HepG2 (cell line): ENCODE data around the gene ISOC2. TPM values are rescaled to one million over a fixed set of nuclear protein-coding genes. Genes with fewer than 3 reads are reported as not detected.
A peak's percentile ranks its signal among the peaks of the same experiment; 100 is the strongest.

Experiments
- ATAC-seq: fragments of 200-7000 bp; cut with Tn5 transposase; 3 replicates; pipeline ENCODE4 v1.9.1; 2020; ENCODE audit warnings: mild to moderate bottlenecking, moderate library complexity
- BruUV-seq: library from RNA; stranded (reverse); fragments of 400-500 nt; replicated peaks from 2 replicates; lab custom pipeline; 2021; lab: Mats Ljungman, UMichigan
- CTCF ChIA-PET: fragments of 300-600 bp; formaldehyde crosslinking; extraction: SDS; loops from one replicate; lab custom pipeline; 2021; ENCODE audit warnings: low total read pairs, inconsistent platforms, low intra/inter-chr PET ratio; lab: Yijun Ruan, JAX
- POLR2A ChIA-PET: fragments of 350-600 bp; sonication (Branson Sonifier 250); formaldehyde crosslinking; loops from one replicate; lab custom pipeline; 2020; ENCODE audit warnings: antibody characterized with exemption, inconsistent platforms; lab: Yijun Ruan, JAX
- DNase-seq: peaks from one replicate; pipeline ENCODE4 v3.0.0-alpha.2; 2015; ENCODE audit warnings: low spot score
- FAIRE-seq: peaks from 3 replicates; lab custom pipeline; 2011; peaks lifted over from hg19 to GRCh38; lab: Jason Lieb, UNC
- H2AFZ ChIP-seq: one replicate; pipeline ENCODE4 v1.6.1; 2011; ENCODE audit warnings: low read length, inconsistent platforms
- H3K27ac ChIP-seq: fragments of 300-600 bp; 3 replicates; pipeline ENCODE4 v1.8.0; 2011; ENCODE audit warnings: mixed run types, mild to moderate bottlenecking, mixed read lengths, low read length, inconsistent platforms; ENCODE audit not compliant: insufficient read depth; ENCODE audit errors: extremely low read length
- H3K27me3 ChIP-seq, 2 experiments: fragments of 200-600 bp in 1 of 2; 2 replicates in 1 of 2; 3 replicates in 1 of 2; pipeline versions ENCODE4 v1.6.0 to v1.8.0; 2011; ENCODE audit warnings: low read length in 2 of 2, mild to moderate bottlenecking in 2 of 2, moderate library complexity in 2 of 2, inconsistent platforms in 1 of 2; ENCODE audit not compliant: insufficient read depth in 2 of 2, control insufficient read depth in 1 of 2
- H3K36me3 ChIP-seq, 2 experiments: fragments of 200-600 bp in 1 of 2; replicated peaks in 1 of 2; 2 replicates in 1 of 2; 3 replicates in 1 of 2; pipeline versions ENCODE4 v1.5.1 to v1.8.0; 2011; ENCODE audit warnings: low read length in 2 of 2, inconsistent platforms in 1 of 2; ENCODE audit not compliant: insufficient read depth in 2 of 2, control insufficient read depth in 1 of 2
- H3K4me1 ChIP-seq: 2 replicates; pipeline ENCODE4 v1.5.1; 2012; ENCODE audit warnings: low read length, inconsistent platforms; ENCODE audit not compliant: insufficient read depth
- H3K4me2 ChIP-seq: 2 replicates; pipeline ENCODE4 v1.6.0; 2011; ENCODE audit warnings: low read depth, low read length, inconsistent platforms
- H3K4me3 ChIP-seq, 3 experiments: fragments of 200-600 bp in 1 of 3; sonication (generic), shearing (Covaris generic) in 1 of 3; replicated peaks in 1 of 3; 2 replicates each; pipeline ENCODE4 v1.5.1; 2011 to 2016; ENCODE audit warnings: low read length in 3 of 3, inconsistent platforms in 2 of 3, low read depth in 2 of 3, mild to moderate bottlenecking in 2 of 3, control low read depth in 1 of 3, mixed read lengths in 1 of 3; ENCODE audit not compliant: insufficient read depth in 1 of 3
- H3K79me2 ChIP-seq: one replicate; pipeline ENCODE4 v1.6.1; 2011; ENCODE audit warnings: low read length, inconsistent platforms; ENCODE audit not compliant: insufficient read depth
- H3K9ac ChIP-seq: 2 replicates; pipeline ENCODE4 v1.6.0; 2011; ENCODE audit warnings: mild to moderate bottlenecking, low read depth, low read length, inconsistent platforms; ENCODE audit not compliant: insufficient read depth
- H3K9me3 ChIP-seq: 2 replicates; pipeline ENCODE4 v1.5.1; 2012; ENCODE audit warnings: mild to moderate bottlenecking, low read length
- H4K20me1 ChIP-seq: 2 replicates; pipeline ENCODE4 v1.6.0; 2011; ENCODE audit warnings: inconsistent platforms, mild to moderate bottlenecking, low read length, moderate library complexity; ENCODE audit not compliant: insufficient read depth
- CBX5 ChIP-seq: sonication (generic); formaldehyde crosslinking; IDR thresholded peaks from 2 replicates; pipeline ENCODE4 v1.4.0; 2020; ENCODE audit warnings: missing genetic modification reagents, borderline replicate concordance
- CSRNP1 ChIP-seq: sonication (generic); formaldehyde crosslinking; IDR thresholded peaks from 2 replicates; pipeline ENCODE4 v1.8.1; 2023; ENCODE audit warnings: mild to moderate bottlenecking, missing genetic modification reagents
- HIC2 ChIP-seq: sonication (generic); formaldehyde crosslinking; IDR thresholded peaks from 2 replicates; pipeline ENCODE4 v1.9.0; 2022; ENCODE audit warnings: low read depth, missing genetic modification reagents
- IKZF4 ChIP-seq: sonication (generic); formaldehyde crosslinking; IDR thresholded peaks from 2 replicates; pipeline ENCODE4 v1.5.1; 2020; ENCODE audit warnings: borderline replicate concordance, mild to moderate bottlenecking, low read depth, missing genetic modification reagents; ENCODE audit errors: not compliant biosample characterization
- SALL2 ChIP-seq: sonication (generic); formaldehyde crosslinking; IDR thresholded peaks from 2 replicates; pipeline ENCODE4 v1.8.1; 2023; ENCODE audit warnings: mild to moderate bottlenecking, missing genetic modification reagents, inconsistent platforms
- STAT6 ChIP-seq: sonication (generic); formaldehyde crosslinking; IDR thresholded peaks from 2 replicates; pipeline ENCODE4 v1.4.0; 2020; ENCODE audit warnings: missing genetic modification reagents, mild to moderate bottlenecking, borderline replicate concordance
- TRIM22 ChIP-seq: fragments of 450-650 bp; IDR thresholded peaks from 2 replicates; pipeline ENCODE4 v1.6.1; 2017
- WIZ ChIP-seq: sonication (generic); formaldehyde crosslinking; IDR thresholded peaks from 2 replicates; pipeline ENCODE4 v1.5.1; 2020; ENCODE audit warnings: mild to moderate bottlenecking, missing genetic modification reagents
- ZFX ChIP-seq: sonication (generic); formaldehyde crosslinking; IDR thresholded peaks from 2 replicates; pipeline ENCODE4 v1.4.0; 2020; ENCODE audit warnings: mild to moderate bottlenecking, low read depth, missing genetic modification reagents, moderate library complexity
- ZNF3 ChIP-seq: IDR thresholded peaks from 2 replicates; pipeline ENCODE4 v1.7.0; 2017; ENCODE audit warnings: inconsistent platforms
- ZNF530 ChIP-seq: sonication (generic); formaldehyde crosslinking; IDR thresholded peaks from 2 replicates; pipeline ENCODE4 v1.5.0; 2020; ENCODE audit warnings: low read depth, mild to moderate bottlenecking, missing genetic modification reagents
- ZSCAN9 ChIP-seq: IDR thresholded peaks from 2 replicates; pipeline ENCODE4 v1.6.1; 2016; ENCODE audit warnings: borderline replicate concordance
- ZUFSP ChIP-seq: sonication (generic); formaldehyde crosslinking; IDR thresholded peaks from 2 replicates; pipeline ENCODE4 v1.9.0; 2021; ENCODE audit warnings: missing genetic modification reagents, mild to moderate bottlenecking, borderline replicate concordance
- WGBS: methylation state at CpG from one replicate; pipeline ENCODE4 v1.1.6; 2017; ENCODE audit warnings: low lambda C conversion rate; 5-methylcytosine and 5-hydroxymethylcytosine counted together
- in situ Hi-C: cut with HindIII; loops from 2 replicates; pipeline ENCODE4 v1.10.0; 2017; ENCODE audit warnings: low pct_unique_long_range_greater_than_20kb; ENCODE audit not compliant: extremely low pct_ligation_motif_present
- intact Hi-C: fragments of 100-400 bp; cut with micrococcal nuclease; formaldehyde crosslinking; loops from one replicate; pipeline ENCODE4 v1.10.0; 2022; ENCODE audit not compliant: unreplicated experiment
- polyA plus RNA-seq, 8 experiments: library from polyadenylated mRNA; depleted of rRNA in 3 of 8; stranded (reverse) in 7 of 8; unstranded in 1 of 8; fragments of >200 nt; fragmentation: Illumina TruSeq in 4 of 8; extraction: Trizol in 4 of 8; gene quantifications; 2 replicates each; pipeline versions ENCODE4 v1.2.1 to v1.2.3, GENCODE V29; 2011 to 2016; ENCODE audit warnings: low read depth in 4 of 8, missing spikeins in 1 of 8, mixed read lengths in 1 of 8; ENCODE audit not compliant: insufficient read depth in 1 of 8
- total RNA-seq, 5 experiments: library from RNA; depleted of rRNA; stranded (reverse); fragments of >200 nt; fragmentation: Illumina TruSeq; extraction: Trizol; gene quantifications; 2 replicates each; pipeline ENCODE4 v1.2.3, GENCODE V29; 2016; ENCODE audit warnings: low read depth in 1 of 5

Gene ISOC2
- total and polyA plus RNA-seq, 2 of the 13 experiments (the other 11 are each of a cell fraction or from before 2014, with no cell fraction given): 76.8 to 105 TPM

GRCh38 chr19:55484593-55485438 is 23.4 kb upstream of the ISOC2 start, which contains the start of gene NAT14:
NAT14 (plus strand) TSS chr19:55485188; CDS start chr19:55485709, 521 bp downstream.
- Histone ChIP-seq H3K4me1 (peaks cover 33% of the 10 kb centered on the region), H3K36me3 (no peaks in the 10 kb centered on the region), H3K4me3 (peak within 1 kb of the TSS; percentile 62 to 79 (median 69)), H2AFZ (no peak within 1 kb of the TSS), H3K79me2 (no peaks in the 10 kb centered on the region), H3K27ac (peak within 1 kb of the TSS; percentile 33), H3K9ac (peak within 1 kb of the TSS; percentile 69), H4K20me1 (no peaks in the 10 kb centered on the region), H3K4me2 (peak within 1 kb of the TSS; percentile 91), H3K9me3 (no peaks in the 10 kb centered on the region), H3K27me3 (peaks cover 3 to 5% of the 10 kb centered on the region in 2 experiments; a peak in 3 of 5 replicates)
- intact Hi-C loops (no loop called here), in situ Hi-C loops (no loop called here)
- DNase-seq (peak; percentile 39), FAIRE-seq (no peak), ATAC-seq (peak; percentile 33)
- POLR2A ChIA-PET: interaction anchor here (1.3 to 4.3 kb wide), 5 partner anchors 8 to 68 kb away, joined by 3 to 44 read pairs (median 4); partner anchors contain the start of genes ISOC2 and ZNF628
- WGBS: 29% methylated on average over 9 of the region's 78 CpGs
- CTCF ChIA-PET: no interaction called here
- no TSS peak for BruUV-seq
- TF ChIP-seq ZNF3 (CRISPR knock-in tag): no peak
- peak; percentile 65; the same call in 1 of the 2 replicates for TF ChIP-seq SALL2
- TF ChIP-seq STAT6: no peak
- no peak for TF ChIP-seq HIC2 (CRISPR knock-in tag)
- TF ChIP-seq IKZF4 (CRISPR knock-in tag): no peak
- no peak for TF ChIP-seq ZUFSP (CRISPR knock-in tag)
- peak; percentile 42; the same call in 1 of the 2 replicates for TF ChIP-seq ZFX (CRISPR knock-in tag)
- TF ChIP-seq CBX5 (CRISPR knock-in tag): no peak
- no peak for TF ChIP-seq ZSCAN9 (CRISPR knock-in tag)
- no peak for TF ChIP-seq CSRNP1
- TF ChIP-seq ZNF530 (CRISPR knock-in tag): no peak
- TF ChIP-seq TRIM22: no peak
- TF ChIP-seq WIZ (CRISPR knock-in tag): no peak
